GM19193 (cell line): ENCODE measurements around the gene PCCB.

ENCODE experiments used
- POLR2A ChIP-seq: IDR thresholded peaks from 4 replicates; pipeline ENCODE4 v1.6.1; 2011; ENCODE audit not compliant: insufficient read depth, insufficient read length; ENCODE audit errors: extremely low read depth

The PCCB gene

DNA sequence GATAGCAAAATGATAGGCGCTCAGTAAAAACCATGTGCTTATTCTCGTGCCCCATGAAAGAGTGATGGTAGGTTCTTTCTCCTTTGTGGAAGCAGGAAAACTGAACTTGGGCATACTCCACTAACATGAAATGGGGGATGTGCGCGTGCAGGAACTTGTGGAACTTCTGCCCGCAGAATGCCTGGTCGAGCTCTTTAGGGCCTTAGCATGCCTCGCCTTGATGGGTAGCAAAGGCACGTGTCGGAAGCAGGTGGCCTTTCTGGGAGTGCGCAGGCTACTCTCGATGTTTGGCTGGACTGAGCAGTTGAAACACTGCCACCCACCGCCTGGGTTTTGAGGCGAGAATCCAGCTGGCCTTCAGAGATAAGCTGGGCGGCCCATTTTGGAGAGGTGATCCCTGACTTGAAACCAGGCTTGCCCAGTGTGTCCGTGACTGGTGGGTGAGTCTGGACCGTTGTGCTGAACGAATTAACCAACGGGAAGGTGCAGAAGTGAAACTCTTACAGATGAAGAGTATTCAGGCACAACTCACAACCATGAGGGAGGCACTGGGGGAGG, 842 bp downstream of the PCCB start:
- TF ChIP-seq POLR2A = no peak

DNA sequence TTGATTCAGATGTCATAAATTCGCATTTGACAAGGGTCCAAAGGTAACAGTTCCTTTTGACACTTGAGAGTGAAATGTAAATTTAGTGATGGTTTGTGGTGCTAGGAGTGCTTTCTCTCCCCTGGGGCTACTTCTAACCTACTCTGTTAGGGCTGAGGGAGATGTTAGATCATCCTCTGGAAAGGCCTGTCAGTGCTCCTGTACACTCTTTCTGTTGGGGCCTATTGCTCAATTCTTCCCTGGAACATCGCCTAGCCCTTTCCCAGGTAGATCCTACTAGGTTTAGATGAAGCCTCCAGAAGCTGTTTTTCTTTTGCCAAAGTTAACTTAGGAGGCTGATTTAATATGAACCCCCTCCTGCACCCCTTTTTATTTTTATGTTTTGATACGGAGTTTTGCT, 1.4 kb downstream of the PCCB start:
- TF ChIP-seq POLR2A = no peak

DNA sequence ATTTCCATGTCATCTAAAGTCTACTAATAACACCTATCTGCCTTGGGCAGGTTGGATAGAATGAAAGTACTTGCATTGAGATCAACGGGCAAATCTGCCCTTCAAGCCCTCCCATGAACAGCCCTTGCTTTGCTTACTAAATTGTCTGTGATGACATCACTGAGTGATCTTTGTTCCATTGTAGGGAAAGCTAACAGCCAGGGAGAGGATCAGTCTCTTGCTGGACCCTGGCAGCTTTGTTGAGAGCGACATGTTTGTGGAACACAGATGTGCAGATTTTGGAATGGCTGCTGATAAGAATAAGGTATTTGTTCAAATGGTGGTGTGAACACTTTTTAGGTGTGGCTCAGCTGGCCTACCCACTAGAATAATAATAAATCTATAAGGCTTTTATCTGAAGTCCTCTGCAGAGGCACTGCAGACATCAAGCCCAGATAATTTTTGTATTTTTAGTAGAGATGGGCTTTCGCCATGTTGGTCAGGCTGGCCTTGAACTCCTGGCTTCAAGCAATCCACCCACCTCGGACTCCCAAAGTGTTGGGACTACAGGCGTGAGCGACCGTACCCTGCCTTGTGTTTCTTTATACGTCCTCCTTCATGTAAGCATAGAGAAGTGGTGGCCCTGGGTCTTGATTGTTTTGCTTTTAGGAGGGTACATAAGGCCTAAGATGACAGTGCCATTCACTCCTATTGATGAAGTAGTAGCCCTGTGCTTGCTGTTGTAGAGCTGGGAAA, 5.7 kb downstream of the PCCB start:
- no peak for TF ChIP-seq POLR2A

DNA sequence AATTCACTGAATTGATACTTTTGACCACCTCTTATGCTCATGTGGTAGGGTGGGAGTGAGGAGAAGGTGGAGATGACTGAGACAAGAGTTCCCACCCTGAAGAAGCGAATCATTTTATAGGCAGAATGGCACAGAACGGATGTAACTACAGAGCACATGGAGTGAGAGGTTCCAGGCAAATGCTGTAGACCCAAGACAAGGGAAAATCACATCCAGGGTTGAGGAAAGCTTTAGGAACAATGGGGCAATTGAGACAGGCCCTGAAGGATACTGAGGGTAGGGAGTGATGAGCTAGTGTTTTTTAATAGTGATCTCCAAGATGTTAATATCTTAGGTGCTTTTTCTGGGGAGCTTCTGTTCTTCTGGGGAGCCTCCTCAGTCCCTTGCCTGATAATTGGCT, 8.1 kb downstream of the PCCB start:
- no peak for TF ChIP-seq POLR2A

DNA sequence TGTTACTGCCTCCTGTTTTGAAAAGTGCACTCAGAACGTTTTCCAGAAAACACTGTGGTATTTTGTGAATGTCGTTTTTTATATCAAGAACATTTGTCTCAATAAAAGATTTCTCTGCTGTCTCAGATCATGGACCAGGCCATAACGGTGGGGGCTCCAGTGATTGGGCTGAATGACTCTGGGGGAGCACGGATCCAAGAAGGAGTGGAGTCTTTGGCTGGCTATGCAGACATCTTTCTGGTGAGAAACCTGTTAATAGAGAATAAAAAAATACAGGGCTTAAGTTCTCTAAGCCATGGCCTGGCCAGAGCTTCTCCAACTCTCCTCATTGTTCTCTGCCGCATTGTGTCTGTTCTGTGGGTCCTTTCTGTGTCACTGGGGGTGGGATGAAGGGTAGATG, 11.7 kb downstream of the PCCB start:
- TF ChIP-seq POLR2A = no peak

DNA sequence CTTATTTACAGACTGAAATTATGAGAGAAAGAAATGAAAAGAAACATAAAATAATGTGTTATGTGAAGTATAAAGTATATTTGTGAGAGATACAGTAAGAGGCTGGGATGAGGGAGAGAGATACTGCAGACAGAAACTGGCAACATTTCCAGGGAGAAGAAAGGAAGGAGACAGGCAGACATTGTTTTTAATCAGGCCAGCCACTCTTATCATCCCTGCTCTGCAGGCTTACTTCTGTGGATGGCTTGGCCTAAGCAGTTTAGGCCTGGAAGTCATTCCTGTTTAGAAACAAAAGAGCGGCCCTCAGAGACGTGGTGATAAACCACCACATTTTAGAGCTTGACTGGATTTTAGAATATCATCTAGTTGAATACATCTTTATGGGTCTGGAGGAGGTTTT, 12.4 kb downstream of the PCCB start:
- TF ChIP-seq POLR2A = no peak

DNA sequence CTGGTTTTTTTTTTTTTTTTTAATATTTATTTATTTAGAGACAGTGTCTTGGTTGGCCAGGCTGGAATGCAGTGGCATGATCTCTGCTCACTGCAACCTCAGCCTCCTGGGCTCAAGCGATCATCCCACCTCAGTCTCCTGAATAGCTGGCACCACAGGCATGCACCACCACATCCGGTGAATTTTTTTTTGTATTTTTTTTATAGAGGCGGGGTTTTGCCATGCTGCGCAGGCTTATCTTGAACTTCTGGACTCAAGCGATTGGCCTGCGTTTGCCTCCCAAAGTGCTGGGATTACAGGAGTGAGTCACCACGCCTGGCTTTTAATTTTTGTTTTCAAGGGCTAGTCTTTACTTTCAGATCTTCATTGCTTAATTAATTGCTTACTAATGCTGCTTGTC, 13.1 kb downstream of the PCCB start:
- TF ChIP-seq POLR2A = no peak

DNA sequence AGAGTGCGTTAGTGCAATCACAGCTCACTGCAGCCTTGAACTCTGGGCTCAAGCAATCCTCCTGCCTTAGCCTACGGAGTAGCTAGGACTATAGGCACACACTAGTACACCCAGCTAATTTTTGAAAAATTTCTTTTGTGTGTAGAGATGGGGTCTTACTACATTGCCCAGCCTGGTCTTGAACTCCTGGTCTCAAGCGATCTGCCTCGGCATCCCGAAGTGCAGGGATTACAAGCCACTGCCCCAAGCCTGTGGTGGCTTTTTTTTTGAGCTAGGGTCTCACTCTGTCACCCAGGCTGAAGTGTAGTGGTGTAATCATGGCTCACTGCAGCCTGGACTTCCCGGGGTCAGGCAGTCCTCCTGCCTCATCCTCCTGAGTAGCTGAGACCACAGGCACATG, 17.1 kb downstream of the PCCB start:
- TF ChIP-seq POLR2A = no peak

DNA sequence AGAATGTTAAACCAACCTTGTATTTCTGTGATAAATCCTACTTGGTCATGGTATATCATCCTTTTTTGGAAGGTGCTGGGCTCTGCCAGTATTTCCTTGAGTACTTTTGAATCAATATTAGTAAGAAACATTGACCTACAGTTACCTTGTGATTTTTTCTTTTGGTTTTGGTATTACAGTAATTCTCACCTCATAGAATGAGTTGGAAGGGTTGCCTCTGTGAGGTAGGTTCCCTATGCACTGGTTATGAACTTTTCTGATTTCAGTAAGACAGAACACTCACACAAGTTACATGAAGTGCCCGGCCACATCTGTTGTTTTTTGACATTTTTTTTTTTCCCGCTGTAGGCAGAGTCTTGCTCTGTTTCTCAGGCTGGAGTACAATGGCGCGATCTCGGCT, 20.0 kb downstream of the PCCB start:
- no peak for TF ChIP-seq POLR2A

DNA sequence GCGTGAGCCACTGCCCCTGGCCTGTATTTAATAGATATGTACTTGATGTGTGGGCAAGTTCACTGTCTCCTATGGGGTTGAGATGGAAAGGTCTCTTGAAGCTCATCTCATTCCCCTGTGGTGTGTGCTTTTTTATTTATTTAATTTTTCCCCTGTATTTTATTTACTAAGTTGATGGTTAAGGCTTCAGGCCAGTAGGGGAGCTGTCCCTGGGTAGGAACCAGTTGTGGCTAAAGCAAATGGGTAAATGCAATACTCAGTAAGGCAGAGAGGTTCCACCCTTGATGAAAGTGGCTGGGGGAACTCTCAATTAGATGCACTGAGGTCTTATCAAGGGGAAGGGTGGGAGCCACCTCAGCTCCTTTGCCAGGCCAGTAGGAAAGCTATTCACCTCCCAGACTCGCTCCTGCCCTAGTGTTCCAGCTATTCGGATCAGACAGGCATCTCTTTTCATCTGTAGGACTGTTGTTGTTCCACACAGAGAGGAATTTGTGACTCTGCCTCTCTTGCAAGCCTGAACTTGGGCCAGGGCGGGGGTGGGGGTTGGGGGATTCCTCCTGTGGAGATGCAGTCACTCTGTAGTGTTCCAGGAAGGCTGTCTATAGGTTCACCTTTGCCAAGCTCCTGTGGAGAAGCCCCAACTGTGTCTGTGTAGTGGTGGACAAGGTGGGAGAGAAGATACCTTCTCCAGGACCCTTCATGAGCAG, 26.1 kb downstream of the PCCB start:
- TF ChIP-seq POLR2A = no peak

DNA sequence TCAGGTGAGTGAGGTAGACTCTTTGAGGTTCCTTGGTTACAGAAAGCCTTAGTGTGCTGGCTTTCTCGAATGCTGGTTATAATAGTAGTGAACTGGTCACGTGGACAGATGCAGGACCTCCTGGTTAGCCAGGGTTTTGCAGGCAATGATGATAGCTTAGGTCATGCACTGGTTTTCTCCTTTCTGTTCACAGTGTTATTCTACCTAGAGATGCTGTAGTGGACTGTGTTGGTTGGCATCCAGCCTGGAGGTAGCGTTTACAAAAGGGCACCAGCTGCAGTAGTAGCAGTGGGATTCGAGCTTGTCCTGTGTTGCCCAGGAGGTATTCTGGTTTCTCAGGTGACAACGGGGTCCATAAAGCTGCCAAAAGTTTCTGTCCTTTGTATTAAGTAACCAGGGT, 27.0 kb downstream of the PCCB start:
- TF ChIP-seq POLR2A = no peak

DNA sequence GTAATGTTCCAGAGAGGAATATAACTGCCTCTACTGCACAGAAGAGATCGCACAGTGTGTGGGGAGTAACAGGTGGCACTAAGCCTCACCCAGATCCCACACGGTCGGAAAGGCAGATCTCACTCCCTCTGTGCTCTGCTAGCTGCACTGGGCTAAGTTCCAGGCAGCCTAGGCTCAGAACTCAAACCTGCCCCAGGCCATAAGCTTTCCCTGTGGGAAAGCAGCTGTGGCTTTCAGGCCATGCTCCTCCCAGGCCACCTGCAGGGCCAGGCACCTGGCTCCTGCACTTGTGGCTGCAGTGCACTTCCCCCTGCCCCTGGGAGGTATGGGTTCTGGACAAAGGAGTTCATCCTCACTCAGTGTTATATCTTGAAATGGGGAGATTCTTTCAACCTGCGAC, 27.5 kb downstream of the PCCB start:
- TF ChIP-seq POLR2A = no peak

DNA sequence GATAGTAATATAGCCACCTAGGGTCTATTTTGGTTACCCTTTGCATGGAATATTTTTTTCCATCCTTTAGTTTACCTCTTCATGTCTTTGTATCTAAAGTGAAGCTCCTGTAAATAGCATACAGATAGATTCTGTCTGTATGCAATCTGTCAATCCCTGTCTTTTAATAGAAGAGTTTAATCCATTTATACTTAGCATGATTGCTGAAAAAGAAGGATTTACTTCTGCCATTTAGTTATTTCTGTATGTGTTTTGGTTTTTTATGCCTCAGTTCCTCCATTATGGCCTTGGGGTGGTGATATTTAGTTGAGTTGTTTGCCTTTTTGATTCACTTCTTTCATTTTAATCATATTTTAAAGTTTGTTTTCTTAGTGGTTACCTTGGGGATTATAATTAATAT, 29.0 kb downstream of the PCCB start:
- no peak for TF ChIP-seq POLR2A

DNA sequence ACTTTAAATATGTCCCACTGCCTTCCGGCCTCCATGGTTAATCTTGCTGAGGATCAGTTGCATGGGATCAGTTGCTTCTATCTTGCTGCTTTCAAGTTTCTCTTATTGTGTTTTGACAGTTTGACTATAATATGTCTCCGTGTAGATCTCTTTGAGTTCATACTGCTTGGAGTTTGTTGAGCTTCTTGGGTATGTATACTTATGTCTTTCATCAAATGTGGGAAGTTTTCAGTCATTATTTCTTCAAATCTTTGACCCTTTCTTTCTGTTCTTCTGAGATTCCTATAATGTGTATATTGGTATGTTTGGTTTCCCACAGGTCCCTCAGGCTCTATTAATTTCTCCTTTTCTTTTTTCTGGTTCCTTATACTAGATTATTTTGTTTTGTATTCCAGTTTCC, 30.8 kb downstream of the PCCB start:
- TF ChIP-seq POLR2A = no peak

DNA sequence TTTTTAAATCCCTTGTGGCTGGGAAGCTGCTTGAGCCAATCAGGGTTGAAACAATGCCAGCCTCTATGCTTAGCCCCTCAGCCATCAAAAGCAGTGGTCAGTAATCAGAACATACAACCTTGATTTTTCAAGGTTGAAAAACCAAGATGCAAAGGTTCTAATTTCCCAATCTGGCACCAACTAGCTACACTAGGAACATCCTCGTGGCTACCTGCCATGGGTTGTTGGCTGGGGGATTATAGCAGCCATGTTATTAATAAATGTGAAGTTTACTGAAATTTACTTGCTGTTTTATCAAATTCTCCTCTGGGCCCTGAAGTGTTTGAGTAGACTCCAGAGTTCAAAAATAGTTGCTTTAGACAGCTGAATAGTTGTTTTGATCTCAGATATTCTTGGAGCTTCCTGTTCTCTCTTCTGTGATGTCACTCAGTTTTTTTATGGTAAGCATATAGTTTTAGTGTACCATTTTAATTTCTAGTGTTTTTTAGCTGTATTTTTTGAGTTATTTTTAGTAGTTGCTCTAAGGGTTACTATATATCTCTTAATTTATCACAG, 31.9 kb downstream of the PCCB start:
- TF ChIP-seq POLR2A = no peak

DNA sequence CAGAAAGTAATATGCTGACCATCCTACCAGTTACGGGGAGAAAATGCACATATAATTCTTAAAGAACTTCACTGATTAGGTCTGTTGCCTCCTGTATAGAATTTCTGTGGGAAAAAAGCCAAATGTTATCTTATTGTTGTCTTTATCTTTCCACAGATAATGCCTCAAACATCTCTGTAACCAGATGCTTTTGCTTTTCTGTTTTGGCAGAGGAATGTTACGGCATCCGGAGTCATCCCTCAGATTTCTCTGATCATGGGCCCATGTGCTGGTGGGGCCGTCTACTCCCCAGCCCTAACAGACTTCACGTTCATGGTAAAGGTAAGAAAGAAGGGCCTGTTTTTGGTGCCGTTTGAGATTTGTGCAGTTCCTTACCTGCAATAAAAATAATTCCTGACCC, 33.5 kb downstream of the PCCB start:
- no peak for TF ChIP-seq POLR2A
